ENCODE measurements around the gene YAF2.

Gene YAF2

GRCh38 chr12:42273706-42274105 lies 35.7 kb upstream of the YAF2 start:
- DNase-seq (ENCODE audit: low spot score): no peak
- TF ChIP-seq CTCF (IDR thresholded peaks at IDR 0.05; ENCODE audit: extremely low read depth, insufficient read depth, missing control alignments): no peak
- in situ Hi-C loops (cut with MboI; ENCODE audit: low pct_unique_long_range_greater_than_20kb, low sequenced_read_pairs, unreplicated experiment): no loop called here

GRCh38 chr12:42270596-42270995 lies 32.5 kb upstream of the YAF2 start:
- in situ Hi-C loops (cut with MboI; ENCODE audit: low pct_unique_long_range_greater_than_20kb, low sequenced_read_pairs, unreplicated experiment): no loop called here
- TF ChIP-seq CTCF (IDR thresholded peaks at IDR 0.05; ENCODE audit: extremely low read depth, insufficient read depth, missing control alignments): no peak
- no peak for DNase-seq (ENCODE audit: low spot score)

- DNase-seq (ENCODE audit: low spot score): no peak
- in situ Hi-C loops (cut with MboI; ENCODE audit: low pct_unique_long_range_greater_than_20kb, low sequenced_read_pairs, unreplicated experiment): no loop called here
- TF ChIP-seq CTCF (IDR thresholded peaks at IDR 0.05; ENCODE audit: extremely low read depth, insufficient read depth, missing control alignments): no peak
Measured at GRCh38 chr12:42267413-42268190, 29.6 kb upstream of the YAF2 start.

- in situ Hi-C loops (cut with MboI; ENCODE audit: low pct_unique_long_range_greater_than_20kb, low sequenced_read_pairs, unreplicated experiment): no loop called here
- no peak for DNase-seq (ENCODE audit: low spot score)
Measured at GRCh38 chr12:42266579-42267230, 28.7 kb upstream of the YAF2 start.

GRCh38 chr12:42262271-42262670 lies 24.2 kb upstream of the YAF2 start:
- no peak for DNase-seq (ENCODE audit: low spot score)
- in situ Hi-C loops (cut with MboI; ENCODE audit: low pct_unique_long_range_greater_than_20kb, low sequenced_read_pairs, unreplicated experiment): no loop called here
- TF ChIP-seq CTCF (IDR thresholded peaks at IDR 0.05; ENCODE audit: extremely low read depth, insufficient read depth, missing control alignments): no peak

More at GRCh38 chr12:42266579-42267230, 28.7 kb upstream of the YAF2 start:
- TF ChIP-seq CTCF (IDR thresholded peaks at IDR 0.05; ENCODE audit: extremely low read depth, insufficient read depth, missing control alignments): no peak

- in situ Hi-C loops (cut with MboI; ENCODE audit: low pct_unique_long_range_greater_than_20kb, low sequenced_read_pairs, unreplicated experiment): no loop called here
- DNase-seq (ENCODE audit: low spot score): no peak
- no peak for TF ChIP-seq CTCF (IDR thresholded peaks at IDR 0.05; ENCODE audit: extremely low read depth, insufficient read depth, missing control alignments)
Measured at GRCh38 chr12:42261708-42262107, 23.7 kb upstream of the YAF2 start.

All from GM13977 (cell line).